Testis (tissue), 3 donors: ENCODE measurements around the gene ABCF3. TPM values are rescaled to one million over a fixed set of nuclear protein-coding genes. Genes with fewer than 3 reads are reported as not detected.

ENCODE experiments used
- DNase-seq: peaks from one replicate; pipeline ENCODE4 v3.0.0-alpha.2; 2019
- H3K27ac ChIP-seq, 2 donors: fragments of 200-600 bp; sonication (generic); one replicate each; pipeline ENCODE4 v1.5.1; 2019
- H3K27me3 ChIP-seq: fragments of 200-600 bp; sonication (generic); one replicate; pipeline ENCODE4 v1.5.1; 2019
- H3K36me3 ChIP-seq: fragments of 200-600 bp; sonication (generic); one replicate; pipeline ENCODE4 v1.5.1; 2017; ENCODE audit warnings: low read depth; ENCODE audit errors: missing control alignments
- H3K4me1 ChIP-seq: fragments of 200-600 bp; sonication (generic); one replicate; pipeline ENCODE4 v1.5.1; 2019
- H3K4me3 ChIP-seq, 2 donors: fragments of 200-600 bp; sonication (generic); one replicate each; pipeline ENCODE4 v1.5.1; 2017 to 2019
- H3K9me3 ChIP-seq: fragments of 200-600 bp; sonication (generic); one replicate; pipeline ENCODE4 v1.5.1; 2017
- POLR2A ChIP-seq: fragments of 450-650 bp; IDR thresholded peaks from one replicate; pipeline ENCODE4 v1.6.1; 2017; ENCODE audit warnings: antibody characterized with exemption, mild to moderate bottlenecking, moderate library complexity
- WGBS, 2 donors: methylation state at CpG; one replicate each; pipeline ENCODE4 v1.1.5; 2018; 5-methylcytosine and 5-hydroxymethylcytosine counted together
- intact Hi-C: fragments of 100-400 bp; cut with DNase I; formaldehyde crosslinking; loops from one replicate; pipeline ENCODE4 v1.15.1; 2023; ENCODE audit warnings: low total_unique reads
- polyA plus RNA-seq: library from polyadenylated mRNA; stranded (reverse); fragments of 350-450 nt; fragmentation: Illumina TruSeq; extraction: RNeasy Lipid Tissue Mini Kit (QIAGEN cat#74804); gene quantifications from one replicate; pipeline ENCODE4 v1.2.3, GENCODE V29; 2014; ENCODE audit warnings: low read depth, low replicate concordance; ENCODE audit not compliant: insufficient read depth
- total RNA-seq, 2 donors: library from RNA; depleted of rRNA; stranded (reverse); fragments of >200 nt; gene quantifications; one replicate each; pipeline ENCODE4 v1.2.3, GENCODE V29; 2016
- TF ChIP-seq, protein P1 (sequence below), 3 experiments: fragments of 450-650 bp in 2 of 3; fragments of 200-600 bp in 1 of 3; sonication (generic) in 1 of 3; IDR thresholded peaks; one replicate each; pipeline ENCODE4 v1.5.1; 2016 to 2019; ENCODE audit warnings: antibody characterized with exemption in 3 of 3, mild to moderate bottlenecking in 2 of 3, moderate library complexity in 1 of 3

The ABCF3 gene
- total and polyA plus RNA-seq, 3 donors from 2014 or later: 69.3 to 115 (median 111) TPM

DNA sequence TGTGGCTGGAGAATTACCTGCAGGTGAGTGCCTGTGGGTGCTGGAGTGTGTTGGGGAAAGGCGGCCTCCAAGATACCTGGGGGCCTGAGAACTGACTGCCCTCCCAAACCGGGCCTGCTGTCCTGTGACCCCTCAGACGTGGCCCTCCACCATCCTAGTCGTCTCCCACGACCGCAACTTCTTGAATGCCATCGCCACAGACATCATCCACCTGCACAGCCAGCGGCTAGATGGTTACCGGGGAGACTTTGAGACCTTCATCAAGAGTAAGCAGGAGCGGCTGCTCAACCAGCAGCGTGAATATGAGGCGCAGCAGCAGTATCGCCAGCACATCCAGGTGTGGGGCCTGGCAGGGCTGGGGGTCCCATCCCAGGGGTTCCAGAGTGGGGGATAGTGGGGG, 3.4 kb downstream of the ABCF3 start:
- DNase-seq: no peak
- no peak overlapping the region for H3K4me3 ChIP-seq
- H3K27me3 ChIP-seq: no peaks in the 10 kb centered on the region
- peaks cover 21% of the 10 kb centered on the region for H3K4me1 ChIP-seq
- H3K36me3 ChIP-seq: no peaks in the 10 kb centered on the region
- 89 to 90% methylated on average over 9 to 13 of the region's 13 CpGs for WGBS, 2 donors
- TF ChIP-seq POLR2A: no peak
- TF ChIP-seq, protein P1, sequence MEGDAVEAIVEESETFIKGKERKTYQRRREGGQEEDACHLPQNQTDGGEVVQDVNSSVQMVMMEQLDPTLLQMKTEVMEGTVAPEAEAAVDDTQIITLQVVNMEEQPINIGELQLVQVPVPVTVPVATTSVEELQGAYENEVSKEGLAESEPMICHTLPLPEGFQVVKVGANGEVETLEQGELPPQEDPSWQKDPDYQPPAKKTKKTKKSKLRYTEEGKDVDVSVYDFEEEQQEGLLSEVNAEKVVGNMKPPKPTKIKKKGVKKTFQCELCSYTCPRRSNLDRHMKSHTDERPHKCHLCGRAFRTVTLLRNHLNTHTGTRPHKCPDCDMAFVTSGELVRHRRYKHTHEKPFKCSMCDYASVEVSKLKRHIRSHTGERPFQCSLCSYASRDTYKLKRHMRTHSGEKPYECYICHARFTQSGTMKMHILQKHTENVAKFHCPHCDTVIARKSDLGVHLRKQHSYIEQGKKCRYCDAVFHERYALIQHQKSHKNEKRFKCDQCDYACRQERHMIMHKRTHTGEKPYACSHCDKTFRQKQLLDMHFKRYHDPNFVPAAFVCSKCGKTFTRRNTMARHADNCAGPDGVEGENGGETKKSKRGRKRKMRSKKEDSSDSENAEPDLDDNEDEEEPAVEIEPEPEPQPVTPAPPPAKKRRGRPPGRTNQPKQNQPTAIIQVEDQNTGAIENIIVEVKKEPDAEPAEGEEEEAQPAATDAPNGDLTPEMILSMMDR (IDR thresholded peaks at IDR 0.05): no peak
- no peaks in the 10 kb centered on the region for H3K9me3 ChIP-seq
- intact Hi-C loops: no loop called here
- H3K27ac ChIP-seq: no peak overlapping the region

DNA sequence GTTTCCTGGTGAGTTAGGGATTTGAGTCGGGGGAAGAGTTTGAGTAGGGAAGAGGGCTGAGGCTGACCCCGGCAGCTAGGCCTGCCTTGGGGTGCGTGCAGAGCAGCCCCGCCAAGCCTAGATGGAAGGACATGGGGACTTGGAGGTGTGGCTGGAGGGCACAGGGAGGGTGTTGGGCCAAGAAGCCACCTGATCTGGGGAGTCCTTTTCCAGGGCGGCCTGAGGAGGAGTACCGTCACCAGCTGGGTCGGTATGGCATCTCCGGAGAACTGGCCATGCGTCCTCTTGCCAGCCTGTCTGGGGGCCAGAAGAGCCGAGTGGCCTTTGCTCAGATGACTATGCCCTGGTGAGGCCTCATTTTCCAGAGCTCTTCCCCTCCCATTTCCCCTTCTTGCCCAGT, 6.9 kb downstream of the ABCF3 start:
- Histone ChIP-seq H3K27ac (no peak overlapping the region), H3K27me3 (no peaks in the 10 kb centered on the region)
- 94 to 97% methylated on average over 6 to 10 of the region's 10 CpGs for WGBS, 2 donors

DNA sequence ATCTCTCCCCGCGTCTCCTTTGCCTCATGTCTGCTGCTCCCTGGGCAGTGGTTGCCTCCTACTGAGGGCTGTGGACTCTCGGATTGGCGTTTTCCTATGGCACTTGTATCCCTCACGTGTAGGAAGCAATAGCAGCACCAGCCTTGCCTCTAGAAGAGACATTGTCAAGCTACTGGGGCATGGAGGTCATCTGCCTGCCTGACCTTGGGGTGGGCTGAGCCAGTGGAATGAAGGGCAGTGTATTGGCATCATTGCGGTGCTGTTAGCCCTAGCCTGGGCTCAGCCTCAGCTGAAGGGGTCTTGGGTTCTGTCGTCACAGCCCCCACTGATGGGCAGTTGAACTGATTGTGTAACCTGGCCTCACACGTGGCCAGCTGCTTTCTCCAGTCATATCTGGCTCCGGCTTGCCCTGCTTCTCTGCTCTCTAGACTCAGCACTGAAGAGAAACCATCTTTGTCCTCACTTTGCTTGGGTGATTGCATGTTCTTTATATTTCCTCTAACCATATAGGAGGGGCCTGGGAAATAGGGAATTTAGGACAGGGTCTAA, 8.1 kb downstream of the ABCF3 start:
- no peaks in the 10 kb centered on the region for H3K36me3 ChIP-seq
- H3K4me1 ChIP-seq: peaks cover 9% of the 10 kb centered on the region
- H3K9me3 ChIP-seq: no peaks in the 10 kb centered on the region
- no peak for TF ChIP-seq POLR2A
- TF ChIP-seq, protein P1 (IDR thresholded peaks at IDR 0.05): no peak
- no peak overlapping the region for H3K4me3 ChIP-seq
- DNase-seq: no peak
- no peaks in the 10 kb centered on the region for H3K27me3 ChIP-seq
- H3K27ac ChIP-seq: no peak overlapping the region
- intact Hi-C loops: no loop called here
- 84 to 87% methylated on average over 7 to 9 of the region's 9 CpGs for WGBS, 2 donors

More for the DNA sequence above, 6.9 kb downstream of the ABCF3 start:
- Histone ChIP-seq H3K9me3 (no peaks in the 10 kb centered on the region), H3K4me1 (peaks cover 9% of the 10 kb centered on the region), H3K4me3 (no peak overlapping the region), H3K36me3 (no peaks in the 10 kb centered on the region)
- DNase-seq: no peak
- TF ChIP-seq, protein P1 (IDR thresholded peaks at IDR 0.05): no peak
- TF ChIP-seq POLR2A: no peak
- intact Hi-C loops: no loop called here

DNA sequence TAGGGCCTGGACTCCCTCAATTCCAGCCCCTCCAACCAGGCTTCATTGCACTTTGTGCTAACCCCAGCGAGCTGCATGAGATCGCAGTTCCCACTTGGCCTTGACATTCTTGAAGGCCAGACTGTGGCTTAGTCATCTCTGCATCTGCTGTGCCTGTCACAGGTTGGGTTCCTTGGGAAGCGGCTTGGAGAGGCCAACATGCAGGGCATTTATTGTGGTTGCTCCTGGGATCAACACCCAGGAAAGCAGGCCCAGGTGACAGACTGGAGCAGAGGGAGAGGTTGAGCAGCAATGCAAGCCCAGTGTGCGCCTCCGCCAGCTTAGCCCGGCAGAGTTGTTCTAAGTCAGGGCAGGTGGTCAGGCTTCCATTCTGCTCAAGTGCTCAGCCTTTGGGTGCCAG, 10.5 kb downstream of the ABCF3 start:
- Histone ChIP-seq H3K36me3 (no peaks in the 10 kb centered on the region), H3K4me3 (no peak overlapping the region), H3K4me1 (peaks cover 9% of the 10 kb centered on the region), H3K27ac (no peak overlapping the region), H3K27me3 (no peaks in the 10 kb centered on the region), H3K9me3 (no peaks in the 10 kb centered on the region)
- no peak for TF ChIP-seq POLR2A
- TF ChIP-seq, protein P1 (IDR thresholded peaks at IDR 0.05): no peak
- DNase-seq: no peak
- WGBS, 2 donors: 59 to 76% methylated on average over 5 to 6 of the region's 6 CpGs
- intact Hi-C loops: no loop called here

DNA sequence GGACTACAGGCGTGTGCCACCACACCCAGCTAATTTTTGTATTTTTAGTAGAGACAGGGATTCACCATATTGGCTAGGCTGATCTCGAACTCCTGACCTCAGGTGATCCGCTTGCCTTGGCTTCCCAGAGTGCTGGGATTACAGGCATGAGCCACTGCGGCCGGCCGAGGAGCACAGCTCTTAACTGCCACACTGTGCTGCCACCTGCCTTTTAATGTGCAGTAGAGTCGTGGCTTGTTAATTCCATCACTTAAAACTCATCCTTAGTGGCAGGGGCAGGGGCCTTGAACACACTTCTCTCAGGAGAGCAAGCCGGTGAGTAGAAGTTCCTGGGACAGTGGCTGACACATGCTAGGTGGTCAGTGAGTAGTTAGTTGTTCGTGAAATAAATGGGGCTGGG, 12.5 kb downstream of the ABCF3 start:
- no peak overlapping the region for H3K4me3 ChIP-seq
- peaks cover 9% of the 10 kb centered on the region for H3K4me1 ChIP-seq
- 92 to 94% methylated on average over 9 of the region's 9 CpGs for WGBS, 2 donors
- no peaks in the 10 kb centered on the region for H3K36me3 ChIP-seq
- no peak for DNase-seq
- H3K27ac ChIP-seq: no peak overlapping the region
- TF ChIP-seq, protein P1 (IDR thresholded peaks at IDR 0.05): no peak
- TF ChIP-seq POLR2A: no peak
- intact Hi-C loops: no loop called here
- no peaks in the 10 kb centered on the region for H3K27me3 ChIP-seq
- H3K9me3 ChIP-seq: no peaks in the 10 kb centered on the region
